Left lung (tissue), 10 donors: ENCODE results near the gene HSD3B1. TPM values are rescaled to one million over a fixed set of nuclear protein-coding genes. Genes with fewer than 3 reads are reported as not detected.

ENCODE experiments used
- ATAC-seq: fragments of 200-7000 bp; cut with Tn5 transposase; one replicate; pipeline ENCODE4 v1.9.1; 2020; ENCODE audit warnings: moderate library complexity
- DNase-seq, 4 donors: peaks; one replicate each; pipeline ENCODE4 v3.0.0-alpha.2; 2013 to 2020
- H3K27ac ChIP-seq, 2 donors: fragments of 200-600 bp; sonication (generic) in 1 of 2; one replicate each; pipeline versions ENCODE4 v1.5.0 to v1.8.0; 2020 to 2021
- H3K27me3 ChIP-seq, 2 donors: fragments of 200-600 bp; sonication (generic) in 1 of 2; one replicate each; pipeline versions ENCODE4 v1.5.0 to v1.8.0; 2020 to 2021
- H3K36me3 ChIP-seq, 2 donors: fragments of 200-600 bp; sonication (generic) in 1 of 2; one replicate each; pipeline versions ENCODE4 v1.5.0 to v1.8.0; 2020 to 2021
- H3K4me1 ChIP-seq, 2 donors: fragments of 200-600 bp; one replicate each; pipeline ENCODE4 v1.8.0; 2021
- H3K4me3 ChIP-seq, 2 donors: fragments of 200-600 bp; sonication (generic) in 1 of 2; one replicate each; pipeline versions ENCODE4 v1.5.0 to v1.8.0; 2020 to 2021; ENCODE audit warnings: mild to moderate bottlenecking in 1 of 2
- H3K9me3 ChIP-seq, 2 donors: fragments of 200-600 bp; sonication (generic) in 1 of 2; one replicate each; pipeline versions ENCODE4 v1.5.0 to v1.8.0; 2020 to 2021
- intact Hi-C, 2 donors: fragments of 100-400 bp; cut with DNase I; formaldehyde crosslinking; loops; one replicate each; pipeline versions ENCODE4 v1.11.2 to v1.14.2; 2022
- polyA plus RNA-seq, 6 donors: library from polyadenylated mRNA; unstranded; fragments of 120-200 nt; gene quantifications; one replicate each; pipeline ENCODE4 v1.2.1, GENCODE V29; 2013; ENCODE audit not compliant: insufficient read length in 6 of 6
- total RNA-seq, 2 donors: library from RNA; stranded (reverse); fragmentation: NEBNext Ultra II Directional; extraction: Animal tissue kit (Norgen Biotek cat#: 25700); gene quantifications; one replicate each; pipeline ENCODE4 v1.2.1, GENCODE V29; 2021
- TF ChIP-seq, protein P1 (sequence below), 2 donors: fragments of 200-600 bp; sonication (generic) in 1 of 2; IDR thresholded peaks; one replicate each; pipeline versions ENCODE4 v1.5.0 to v1.8.0; 2021; ENCODE audit warnings: antibody characterized with exemption in 2 of 2
- donor health status: DM: no; HTN: yes; CAD: no.
- donor health status: DM: no; HTN: no; CAD: no.

The HSD3B1 gene
- total and polyA plus RNA-seq, 8 donors = 0.54 to 1.1 (median 0.74) TPM; not detected in 3

GRCh38 chr1:119532324-119532910 is 25.4 kb downstream of the HSD3B1 start:
- Histone ChIP-seq H3K4me3 (no peak overlapping the region), H3K4me1 (no peaks in the 10 kb centered on the region), H3K36me3 (no peaks in the 10 kb centered on the region), H3K9me3 (no peaks in the 10 kb centered on the region), H3K27ac (no peak overlapping the region), H3K27me3 (no peaks in the 10 kb centered on the region)
- ATAC-seq = no peak
- TF ChIP-seq, protein P1, sequence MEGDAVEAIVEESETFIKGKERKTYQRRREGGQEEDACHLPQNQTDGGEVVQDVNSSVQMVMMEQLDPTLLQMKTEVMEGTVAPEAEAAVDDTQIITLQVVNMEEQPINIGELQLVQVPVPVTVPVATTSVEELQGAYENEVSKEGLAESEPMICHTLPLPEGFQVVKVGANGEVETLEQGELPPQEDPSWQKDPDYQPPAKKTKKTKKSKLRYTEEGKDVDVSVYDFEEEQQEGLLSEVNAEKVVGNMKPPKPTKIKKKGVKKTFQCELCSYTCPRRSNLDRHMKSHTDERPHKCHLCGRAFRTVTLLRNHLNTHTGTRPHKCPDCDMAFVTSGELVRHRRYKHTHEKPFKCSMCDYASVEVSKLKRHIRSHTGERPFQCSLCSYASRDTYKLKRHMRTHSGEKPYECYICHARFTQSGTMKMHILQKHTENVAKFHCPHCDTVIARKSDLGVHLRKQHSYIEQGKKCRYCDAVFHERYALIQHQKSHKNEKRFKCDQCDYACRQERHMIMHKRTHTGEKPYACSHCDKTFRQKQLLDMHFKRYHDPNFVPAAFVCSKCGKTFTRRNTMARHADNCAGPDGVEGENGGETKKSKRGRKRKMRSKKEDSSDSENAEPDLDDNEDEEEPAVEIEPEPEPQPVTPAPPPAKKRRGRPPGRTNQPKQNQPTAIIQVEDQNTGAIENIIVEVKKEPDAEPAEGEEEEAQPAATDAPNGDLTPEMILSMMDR (IDR thresholded peaks at IDR 0.05) = no peak
- DNase-seq = no peak
- intact Hi-C loops = no loop called here

- Histone ChIP-seq H3K4me3 (no peak overlapping the region), H3K27ac (no peak overlapping the region), H3K4me1 (no peaks in the 10 kb centered on the region), H3K36me3 (no peaks in the 10 kb centered on the region), H3K9me3 (no peaks in the 10 kb centered on the region), H3K27me3 (no peaks in the 10 kb centered on the region)
- TF ChIP-seq, protein P1 (IDR thresholded peaks at IDR 0.05) = no peak
- no peak for ATAC-seq
- no peak for DNase-seq
- intact Hi-C loops = no loop called here
These were observed 28.4 kb downstream of the HSD3B1 start for GRCh38 chr1:119535381-119535780.

- no peak for ATAC-seq
- DNase-seq = no peak
- H3K4me3 ChIP-seq = no peak overlapping the region
- H3K9me3 ChIP-seq = no peaks in the 10 kb centered on the region
- H3K27ac ChIP-seq = no peak overlapping the region
- intact Hi-C loops = no loop called here
- TF ChIP-seq, protein P1 (IDR thresholded peaks at IDR 0.05) = no peak
- no peaks in the 10 kb centered on the region for H3K27me3 ChIP-seq
- H3K36me3 ChIP-seq = no peaks in the 10 kb centered on the region
- no peaks in the 10 kb centered on the region for H3K4me1 ChIP-seq
These were observed 31.0 kb downstream of the HSD3B1 start for GRCh38 chr1:119537966-119538365.

- TF ChIP-seq, protein P1 (IDR thresholded peaks at IDR 0.05) = no peak
- no peaks in the 10 kb centered on the region for H3K4me1 ChIP-seq
- ATAC-seq (no peak), DNase-seq (no peak)
- no peak overlapping the region for H3K4me3 ChIP-seq
- H3K36me3 ChIP-seq = no peaks in the 10 kb centered on the region
- no peak overlapping the region for H3K27ac ChIP-seq
- intact Hi-C loops = no loop called here
- H3K27me3 ChIP-seq = no peaks in the 10 kb centered on the region
- H3K9me3 ChIP-seq = no peaks in the 10 kb centered on the region
These were observed 32.6 kb downstream of the HSD3B1 start for GRCh38 chr1:119539636-119540035.

DNA sequence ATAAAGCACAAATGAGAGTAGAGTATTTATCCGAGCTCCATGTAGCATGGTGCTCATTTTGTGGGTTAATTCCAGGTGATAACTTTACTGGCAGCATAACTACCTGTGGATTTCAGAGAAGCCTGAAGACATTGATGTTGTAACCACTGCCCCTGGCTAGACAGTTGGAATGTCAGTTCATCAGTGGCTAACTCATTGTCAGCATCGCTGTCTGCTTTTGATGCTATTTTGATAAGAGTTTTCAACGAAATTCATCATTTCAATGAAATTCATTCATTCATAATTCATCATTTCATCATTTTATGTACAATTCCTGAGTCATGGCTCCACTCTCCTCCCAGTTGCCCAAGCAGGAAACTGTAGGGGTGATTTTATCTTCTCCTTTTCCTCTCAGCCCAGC is 34.4 kb downstream of the HSD3B1 start:
- H3K36me3 ChIP-seq = no peaks in the 10 kb centered on the region
- TF ChIP-seq, protein P1 (IDR thresholded peaks at IDR 0.05) = no peak
- H3K4me3 ChIP-seq = no peak overlapping the region
- intact Hi-C loops = no loop called here
- H3K4me1 ChIP-seq = no peaks in the 10 kb centered on the region
- no peaks in the 10 kb centered on the region for H3K9me3 ChIP-seq
- ATAC-seq (no peak), DNase-seq (no peak)
- no peaks in the 10 kb centered on the region for H3K27me3 ChIP-seq
- H3K27ac ChIP-seq = no peak overlapping the region
